ENCODE measurements around the gene NAT8L. TPM values are rescaled to one million over a fixed set of nuclear protein-coding genes. Genes with fewer than 3 reads are reported as not detected.
A peak's percentile ranks its signal among the peaks of the same experiment; 100 is the strongest.

Gene NAT8L
- total and polyA plus RNA-seq, 5 donors from 2014 or later: 0.02 to 0.15 TPM; not detected in 3

GRCh38 chr4:2057382-2058065 is 1.6 kb upstream of the NAT8L start:
- peaks cover 14% of the 10 kb centered on the region for H3K4me1 ChIP-seq (ENCODE audit: control insufficient read depth, insufficient read depth, low read length, poor library complexity, severe bottlenecking)
- ATAC-seq (ENCODE audit: low read depth in 2 of 2) (no peak), DNase-seq (no peak)
- no peaks in the 10 kb centered on the region for H3K36me3 ChIP-seq (ENCODE audit: control insufficient read depth, insufficient read depth, low read length)
- H3K27ac ChIP-seq (ENCODE audit: insufficient read depth, low read length, poor library complexity, severe bottlenecking): no peak overlapping the region
- Mint-ChIP-seq H3K27me3 (peaks cover 36% of the 10 kb centered on the region), H3K27ac (no peak overlapping the region), H3K9me3 (peaks cover 0 to 3% (median 0%) of the 10 kb centered on the region in 7 donors), H3K36me3 (no peaks in the 10 kb centered on the region), H3K4me3 (peak overlapping the region; percentile 71 to 76 (median 74)), H3K4me1 (peaks cover 0 to 7% (median 2%) of the 10 kb centered on the region in 4 donors)
- peaks cover 11% of the 10 kb centered on the region for H3K27me3 ChIP-seq (ENCODE audit: control insufficient read depth, insufficient read depth, low read length)
- H3K9me3 ChIP-seq (ENCODE audit: control insufficient read depth in 2 of 2, low read length in 2 of 2): no peaks in the 10 kb centered on the region
- H3K4me3 ChIP-seq (ENCODE audit: low read depth, low read length): no peak overlapping the region

GRCh38 chr4:2058264-2059045 is 672 bp upstream of the NAT8L start:
- ATAC-seq (ENCODE audit: low read depth in 2 of 2) (no peak), DNase-seq (no peak)
- H3K4me3 ChIP-seq (ENCODE audit: low read depth, low read length): no peak overlapping the region
- H3K36me3 ChIP-seq (ENCODE audit: control insufficient read depth, insufficient read depth, low read length): no peaks in the 10 kb centered on the region
- H3K9me3 ChIP-seq (ENCODE audit: control insufficient read depth in 2 of 2, low read length in 2 of 2): no peaks in the 10 kb centered on the region
- Mint-ChIP-seq H3K27ac (no peak overlapping the region), H3K9me3 (peaks cover 0 to 3% (median 0%) of the 10 kb centered on the region in 7 donors), H3K4me3 (no peak overlapping the region), H3K4me1 (peaks cover 0 to 7% (median 2%) of the 10 kb centered on the region in 4 donors), H3K27me3 (peaks cover 31% of the 10 kb centered on the region), H3K36me3 (no peaks in the 10 kb centered on the region)
- peaks cover 6% of the 10 kb centered on the region for H3K27me3 ChIP-seq (ENCODE audit: control insufficient read depth, insufficient read depth, low read length)
- H3K27ac ChIP-seq (ENCODE audit: insufficient read depth, low read length, poor library complexity, severe bottlenecking): no peak overlapping the region
- peaks cover 14% of the 10 kb centered on the region for H3K4me1 ChIP-seq (ENCODE audit: control insufficient read depth, insufficient read depth, low read length, poor library complexity, severe bottlenecking)

GRCh38 chr4:2059726-2060602 is 837 bp downstream of the NAT8L start:
- Histone ChIP-seq H3K4me1 (ENCODE audit: control insufficient read depth, insufficient read depth, low read length, poor library complexity, severe bottlenecking) (peaks cover 14% of the 10 kb centered on the region), H3K4me3 (ENCODE audit: low read depth, low read length) (no peak overlapping the region), H3K36me3 (ENCODE audit: control insufficient read depth, insufficient read depth, low read length) (no peaks in the 10 kb centered on the region), H3K27me3 (ENCODE audit: control insufficient read depth, insufficient read depth, low read length) (peaks cover 6% of the 10 kb centered on the region), H3K9me3 (ENCODE audit: control insufficient read depth in 2 of 2, low read length in 2 of 2) (no peaks in the 10 kb centered on the region), H3K27ac (ENCODE audit: insufficient read depth, low read length, poor library complexity, severe bottlenecking) (no peak overlapping the region)
- DNase-seq: peak in 1 of 3 donors; percentile 25
- no peak overlapping the region for H3K27ac Mint-ChIP-seq
- peaks cover 0 to 7% (median 2%) of the 10 kb centered on the region in 4 donors for H3K4me1 Mint-ChIP-seq
- peaks cover 27% of the 10 kb centered on the region for H3K27me3 Mint-ChIP-seq
- H3K36me3 Mint-ChIP-seq: no peaks in the 10 kb centered on the region
- ATAC-seq (ENCODE audit: low read depth in 2 of 2): peak in 1 of 2 donors; percentile 29
- H3K4me3 Mint-ChIP-seq: no peak overlapping the region
- H3K9me3 Mint-ChIP-seq: peaks cover 0 to 1% (median 0%) of the 10 kb centered on the region in 7 donors

- no peak overlapping the region for H3K27ac Mint-ChIP-seq
- no peak for DNase-seq
Measured at GRCh38 chr4:2060611-2061185, 1.6 kb downstream of the NAT8L start.

GRCh38 chr4:2061186-2062131 is 2.3 kb downstream of the NAT8L start:
- H3K36me3 Mint-ChIP-seq: no peaks in the 10 kb centered on the region
- H3K27ac ChIP-seq (ENCODE audit: insufficient read depth, low read length, poor library complexity, severe bottlenecking): no peak overlapping the region
- H3K4me1 ChIP-seq (ENCODE audit: control insufficient read depth, insufficient read depth, low read length, poor library complexity, severe bottlenecking): peaks cover 14% of the 10 kb centered on the region
- H3K9me3 ChIP-seq (ENCODE audit: control insufficient read depth in 2 of 2, low read length in 2 of 2): no peaks in the 10 kb centered on the region
- peaks cover 4% of the 10 kb centered on the region for H3K27me3 ChIP-seq (ENCODE audit: control insufficient read depth, insufficient read depth, low read length)
- H3K36me3 ChIP-seq (ENCODE audit: control insufficient read depth, insufficient read depth, low read length): no peaks in the 10 kb centered on the region
- no peak overlapping the region for H3K4me3 ChIP-seq (ENCODE audit: low read depth, low read length)
- peaks cover 0 to 7% (median 2%) of the 10 kb centered on the region in 4 donors for H3K4me1 Mint-ChIP-seq
- no peak for DNase-seq
- H3K27me3 Mint-ChIP-seq: peaks cover 16% of the 10 kb centered on the region
- H3K9me3 Mint-ChIP-seq: no peaks in the 10 kb centered on the region
- H3K27ac Mint-ChIP-seq: no peak overlapping the region
- H3K4me3 Mint-ChIP-seq: peak overlapping the region in 1 of 4 donors; percentile 54
- no peak for ATAC-seq (ENCODE audit: low read depth in 2 of 2)

More at GRCh38 chr4:2060611-2061185, 1.6 kb downstream of the NAT8L start:
- peaks cover 0 to 7% (median 2%) of the 10 kb centered on the region in 4 donors for H3K4me1 Mint-ChIP-seq
- H3K9me3 ChIP-seq (ENCODE audit: control insufficient read depth in 2 of 2, low read length in 2 of 2): no peaks in the 10 kb centered on the region
- H3K27ac ChIP-seq (ENCODE audit: insufficient read depth, low read length, poor library complexity, severe bottlenecking): no peak overlapping the region
- H3K36me3 Mint-ChIP-seq: no peaks in the 10 kb centered on the region
- no peak overlapping the region for H3K4me3 Mint-ChIP-seq
- peaks cover 14% of the 10 kb centered on the region for H3K4me1 ChIP-seq (ENCODE audit: control insufficient read depth, insufficient read depth, low read length, poor library complexity, severe bottlenecking)
- no peaks in the 10 kb centered on the region for H3K36me3 ChIP-seq (ENCODE audit: control insufficient read depth, insufficient read depth, low read length)
- H3K27me3 Mint-ChIP-seq: peaks cover 23% of the 10 kb centered on the region
- no peak overlapping the region for H3K4me3 ChIP-seq (ENCODE audit: low read depth, low read length)
- H3K27me3 ChIP-seq (ENCODE audit: control insufficient read depth, insufficient read depth, low read length): peaks cover 6% of the 10 kb centered on the region
- H3K9me3 Mint-ChIP-seq: peaks cover 0 to under 1% (median 0%) of the 10 kb centered on the region in 7 donors
- no peak for ATAC-seq (ENCODE audit: low read depth in 2 of 2)

GRCh38 chr4:2062168-2062807 is 3.2 kb downstream of the NAT8L start:
- Mint-ChIP-seq H3K36me3 (no peaks in the 10 kb centered on the region), H3K27me3 (peaks cover 7% of the 10 kb centered on the region), H3K4me3 (no peak overlapping the region), H3K9me3 (no peaks in the 10 kb centered on the region), H3K27ac (no peak overlapping the region), H3K4me1 (peaks cover 0 to 7% (median 2%) of the 10 kb centered on the region in 4 donors)
- H3K27ac ChIP-seq (ENCODE audit: insufficient read depth, low read length, poor library complexity, severe bottlenecking): no peak overlapping the region
- ATAC-seq (ENCODE audit: low read depth in 2 of 2): no peak
- no peak for DNase-seq
- H3K9me3 ChIP-seq (ENCODE audit: control insufficient read depth in 2 of 2, low read length in 2 of 2): no peaks in the 10 kb centered on the region
- peaks cover 2% of the 10 kb centered on the region for H3K27me3 ChIP-seq (ENCODE audit: control insufficient read depth, insufficient read depth, low read length)
- peaks cover 14% of the 10 kb centered on the region for H3K4me1 ChIP-seq (ENCODE audit: control insufficient read depth, insufficient read depth, low read length, poor library complexity, severe bottlenecking)
- no peak overlapping the region for H3K4me3 ChIP-seq (ENCODE audit: low read depth, low read length)
- H3K36me3 ChIP-seq (ENCODE audit: control insufficient read depth, insufficient read depth, low read length): no peaks in the 10 kb centered on the region

Data from CD4-positive, CD25-positive, alpha-beta regulatory T cell (primary cell).